GM19463 (cell line): Measurements from ENCODE around the gene ETV7.

Experiments
- ATAC-seq: cut with Tn5 transposase; IDR thresholded peaks from one replicate; pipeline ENCODE4 v1.9.1; 2021; ENCODE audit warnings: mild to moderate bottlenecking, moderate library complexity; ENCODE audit not compliant: unreplicated experiment

The ETV7 gene

DNA sequence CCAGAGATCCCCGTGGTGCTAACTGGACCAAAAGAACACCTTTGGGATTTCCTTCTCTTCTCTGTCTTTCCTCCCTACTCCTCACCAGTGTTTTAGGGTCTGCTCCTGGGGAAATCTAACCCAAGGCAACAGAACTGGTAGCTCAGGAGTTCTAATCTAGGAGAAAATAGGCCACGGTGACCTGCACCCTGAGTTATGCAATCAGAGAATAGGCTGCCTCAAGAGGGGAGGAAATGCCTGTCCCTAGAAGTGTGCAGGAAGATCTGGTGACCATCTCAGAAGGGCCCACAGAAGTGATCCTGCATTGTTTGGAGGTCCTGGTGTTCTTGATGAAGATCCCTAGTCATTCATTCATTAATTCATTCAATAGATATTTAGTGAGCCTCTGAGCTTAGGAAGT, 3.4 kb downstream of the ETV7 start:
- ATAC-seq = no peak

DNA sequence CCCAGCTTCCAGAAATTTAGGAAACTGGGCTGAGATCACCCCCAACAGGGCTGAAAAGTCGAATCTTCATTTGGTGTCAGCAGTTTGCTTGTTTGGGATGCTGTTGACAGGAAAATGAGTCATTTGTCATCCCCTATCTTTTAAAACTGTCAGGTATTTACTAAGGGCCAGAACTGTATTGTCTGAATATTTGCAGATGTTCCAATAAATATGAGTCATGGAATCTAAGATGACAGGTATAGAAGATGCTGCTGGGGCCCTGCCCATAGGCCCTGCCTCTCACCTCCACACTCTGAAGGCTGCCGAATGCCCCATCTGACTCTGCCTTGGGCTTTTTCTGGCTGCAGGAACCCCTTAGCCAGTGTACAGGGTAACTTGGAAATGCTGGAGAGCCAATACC, 3.9 kb downstream of the ETV7 start:
- no peak for ATAC-seq

DNA sequence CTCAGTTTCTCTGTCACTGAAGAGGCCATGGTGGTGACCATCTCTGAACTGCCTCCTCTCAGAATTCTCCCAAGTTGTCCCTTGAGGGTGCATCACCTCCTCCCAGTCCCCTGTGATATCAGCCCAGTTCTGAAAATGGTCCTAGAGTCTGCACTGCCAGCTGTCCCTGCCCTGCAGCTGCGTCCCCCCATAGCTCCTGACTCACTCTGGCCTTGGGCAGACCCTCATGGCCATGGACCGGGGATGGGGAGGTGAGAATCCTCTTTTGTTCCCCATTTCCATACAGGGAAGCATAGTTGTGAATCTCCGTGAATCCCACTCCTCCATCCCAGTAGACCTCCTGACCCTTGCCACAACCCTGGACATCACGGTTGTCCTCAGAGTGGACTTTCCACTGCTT, 4.5 kb downstream of the ETV7 start:
- no peak for ATAC-seq

DNA sequence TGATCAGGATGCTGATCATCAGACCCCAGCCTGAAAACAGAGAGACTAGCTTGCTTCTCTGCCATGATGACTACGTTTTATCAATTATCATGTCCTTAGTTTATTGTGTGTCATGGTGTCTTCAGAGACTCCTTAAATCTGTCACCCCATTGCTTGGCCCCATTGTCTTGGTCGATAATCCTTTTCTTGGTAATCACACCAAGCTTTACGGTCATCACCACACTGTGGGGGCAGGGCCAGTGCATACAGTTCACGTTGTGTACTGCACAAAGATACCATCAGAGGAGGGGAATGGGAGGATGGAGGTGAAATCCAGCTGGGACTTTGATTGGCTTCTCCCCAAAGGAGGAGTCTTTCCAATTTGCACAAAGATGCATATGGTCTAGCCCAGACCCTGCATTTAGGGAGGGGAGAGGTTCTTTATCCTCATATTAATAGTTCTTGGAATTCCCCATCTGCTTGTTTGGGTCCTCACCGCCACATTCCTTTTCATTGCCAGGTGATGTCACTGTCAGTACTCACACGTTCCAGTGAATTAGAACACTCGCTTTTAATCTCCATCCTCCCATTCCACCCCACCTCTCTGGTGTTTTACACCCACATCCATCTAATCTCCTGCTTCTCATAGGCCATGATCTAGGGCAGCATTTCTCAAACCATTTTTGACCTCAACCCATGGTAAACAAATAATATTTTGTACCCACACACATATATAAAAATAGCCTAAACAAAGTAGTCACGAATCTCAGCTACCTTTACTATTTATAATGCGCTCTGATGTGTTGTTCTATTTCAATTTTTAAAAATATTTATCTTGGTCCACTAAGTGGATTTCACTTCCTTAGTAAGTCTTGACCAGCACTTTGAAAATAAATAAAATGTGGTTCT, 5.7 kb downstream of the ETV7 start:
- ATAC-seq = no peak

DNA sequence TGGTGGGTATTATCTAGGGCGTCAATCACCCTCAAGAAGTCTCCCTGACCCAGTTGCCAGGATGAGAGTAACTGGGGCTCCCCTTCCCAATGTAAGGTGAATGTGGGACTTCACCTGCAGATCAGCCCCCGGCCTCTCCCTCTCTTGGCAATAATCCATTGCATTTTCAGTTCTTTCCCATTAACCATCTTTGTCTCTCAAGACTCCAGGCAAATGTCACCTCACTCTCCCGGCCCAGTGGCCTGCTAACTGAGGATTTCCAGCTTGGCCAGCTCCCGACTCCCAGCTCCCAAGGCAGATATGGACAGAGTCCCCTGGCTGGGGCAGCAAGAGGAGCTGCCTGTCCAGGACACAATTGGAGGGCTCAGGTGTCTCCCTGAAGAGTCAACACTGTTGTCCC, 7.3 kb downstream of the ETV7 start:
- ATAC-seq = no peak

DNA sequence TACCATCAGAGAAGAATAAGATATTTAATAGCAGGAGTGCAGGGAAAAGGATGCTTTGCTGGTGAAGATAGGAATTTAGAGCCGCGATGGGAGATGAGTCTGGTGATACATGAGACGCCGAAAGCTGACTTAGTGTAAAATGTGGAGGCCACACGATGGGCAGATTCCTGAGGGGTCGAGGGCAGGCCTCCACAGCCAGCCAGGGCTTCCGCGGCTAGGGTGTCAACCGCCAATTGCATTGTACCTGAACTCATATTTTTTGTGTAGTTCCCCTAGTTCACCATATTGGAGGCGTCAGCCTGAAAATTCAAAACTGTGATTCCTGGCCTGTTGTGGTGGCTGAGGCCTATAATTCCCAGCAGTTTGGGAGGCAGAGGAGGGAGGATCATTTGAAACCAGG, 8.5 kb downstream of the ETV7 start:
- no peak for ATAC-seq

DNA sequence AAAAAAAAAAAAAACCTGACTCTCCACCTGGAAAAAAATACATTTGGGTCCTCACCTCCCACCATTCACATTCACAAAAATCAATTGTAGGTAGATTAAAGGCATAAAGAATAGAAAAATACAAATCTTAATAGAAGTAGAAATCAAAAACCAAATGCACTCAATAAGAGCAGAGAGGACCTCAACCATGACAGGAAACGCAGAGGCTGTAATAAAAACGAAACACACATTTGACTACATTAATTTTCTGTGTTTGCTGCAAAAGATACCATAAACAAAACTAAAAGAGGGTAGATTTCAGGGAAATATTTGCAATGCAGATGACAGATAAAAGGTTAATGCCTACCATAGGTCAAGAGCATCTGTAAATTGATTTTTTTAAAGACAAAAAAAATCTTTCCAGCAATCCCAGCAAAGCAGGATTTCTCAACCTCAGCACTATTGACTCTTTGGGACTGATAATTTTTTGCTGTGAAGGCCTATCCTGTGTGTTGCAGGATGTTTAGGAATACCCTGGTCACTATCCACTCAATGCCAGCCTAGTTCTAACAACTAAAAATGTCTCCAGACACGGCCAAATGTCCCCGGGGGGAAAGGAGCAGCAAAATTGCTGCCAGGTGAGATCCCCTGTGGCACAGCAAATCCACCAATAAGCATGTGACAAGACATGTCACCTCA, 9.1 kb downstream of the ETV7 start:
- no peak for ATAC-seq

DNA sequence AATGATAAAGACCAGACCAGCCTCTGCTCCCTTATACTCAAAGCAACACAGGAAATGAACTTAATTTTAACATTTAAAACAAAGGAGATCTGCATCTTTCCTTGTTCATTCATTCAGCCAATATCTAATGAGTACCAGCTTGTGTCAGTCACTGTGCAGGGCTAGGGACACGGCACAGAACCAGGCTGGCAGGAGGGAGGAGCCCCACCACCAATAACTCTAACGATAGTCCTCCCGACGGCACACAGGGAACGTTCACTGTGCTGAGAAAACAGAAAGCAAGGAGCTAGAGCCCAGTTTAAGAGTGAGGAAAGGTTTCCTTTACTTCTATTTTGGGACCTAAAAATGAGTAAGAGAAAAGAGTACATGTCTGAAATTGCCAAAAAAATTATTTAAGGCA, 9.9 kb downstream of the ETV7 start:
- ATAC-seq = no peak

DNA sequence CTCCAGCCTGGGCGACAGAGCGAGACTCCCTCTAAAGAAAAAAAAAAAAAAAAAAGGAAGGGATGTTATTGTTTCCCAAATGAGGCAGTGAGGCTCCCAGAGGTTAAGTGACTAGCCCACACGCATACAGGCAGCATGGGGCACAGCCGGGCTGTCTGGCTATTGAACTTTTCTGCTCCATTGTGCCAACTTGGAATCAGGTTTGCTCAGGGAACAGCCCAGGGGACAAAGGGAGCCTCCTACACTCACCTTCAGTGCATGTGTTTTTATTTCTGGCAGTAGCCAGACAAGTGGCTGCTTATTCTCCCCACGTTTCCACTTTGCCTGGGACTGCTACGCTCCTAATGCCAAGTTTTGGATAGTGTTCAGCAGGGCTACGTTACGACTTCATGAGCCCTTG, 10.7 kb downstream of the ETV7 start:
- ATAC-seq = no peak

DNA sequence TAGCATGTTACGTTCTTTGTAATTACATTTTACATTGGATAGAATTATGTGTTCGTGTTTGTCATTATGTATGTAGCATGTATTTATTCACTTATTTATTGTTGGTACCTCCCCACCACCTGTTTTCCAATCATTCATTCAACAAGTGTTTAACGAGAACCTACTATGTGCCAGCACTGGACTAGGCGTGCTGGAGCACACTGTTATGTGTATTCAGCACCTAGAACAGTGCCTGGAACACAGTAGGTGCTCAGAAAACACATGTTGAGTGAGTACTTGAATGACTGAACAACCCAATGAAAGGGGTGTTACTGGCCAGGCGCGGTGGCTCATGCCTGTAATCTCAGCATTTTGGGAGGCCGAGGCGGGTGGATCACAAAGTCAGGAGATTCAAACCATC, 11.3 kb downstream of the ETV7 start:
- no peak for ATAC-seq

DNA sequence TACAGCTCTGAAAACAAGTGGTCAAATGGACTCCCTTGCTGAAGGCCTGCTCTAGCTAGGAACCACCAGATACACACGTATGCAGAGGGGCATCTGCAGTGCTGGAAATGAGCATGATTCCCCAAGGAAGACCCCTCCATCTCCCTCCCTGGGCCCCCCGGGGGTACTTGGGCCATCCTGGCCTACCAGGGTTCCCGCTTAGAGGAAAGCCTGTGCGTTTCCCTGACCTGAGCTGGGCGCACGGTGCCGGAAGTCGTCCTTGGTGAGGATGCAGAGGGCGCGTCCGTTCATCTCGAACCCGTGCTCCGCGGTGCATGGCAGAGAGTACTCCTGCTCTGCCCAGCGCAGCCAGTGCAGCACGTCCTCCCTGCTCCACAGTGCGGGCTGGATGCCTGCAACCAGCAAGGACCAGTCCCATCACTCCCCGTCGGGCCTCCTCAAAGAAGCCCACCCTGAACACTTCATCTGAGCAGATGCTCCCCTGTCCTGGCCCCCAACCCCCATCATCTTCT, 11.8 kb downstream of the ETV7 start:
- ATAC-seq = no peak

DNA sequence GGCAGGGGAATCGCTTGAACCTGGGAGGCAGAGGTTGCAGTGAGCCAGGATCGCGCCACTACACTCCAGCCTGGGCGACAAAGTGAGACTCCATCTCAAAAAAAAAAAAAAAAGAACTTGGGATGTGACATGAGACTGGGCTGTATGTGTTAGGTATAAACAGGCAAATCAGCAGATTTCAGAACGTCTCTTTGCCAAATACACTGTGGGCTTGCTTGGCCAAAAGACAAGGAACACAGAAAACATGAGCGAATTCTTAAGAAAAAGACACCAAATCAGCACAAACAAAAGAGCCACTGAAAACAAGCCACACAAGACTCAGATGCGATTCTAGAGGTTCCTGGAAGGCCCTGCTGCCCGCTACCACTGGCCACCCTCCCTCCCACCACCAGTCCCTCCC, 12.5 kb downstream of the ETV7 start:
- ATAC-seq = no peak

DNA sequence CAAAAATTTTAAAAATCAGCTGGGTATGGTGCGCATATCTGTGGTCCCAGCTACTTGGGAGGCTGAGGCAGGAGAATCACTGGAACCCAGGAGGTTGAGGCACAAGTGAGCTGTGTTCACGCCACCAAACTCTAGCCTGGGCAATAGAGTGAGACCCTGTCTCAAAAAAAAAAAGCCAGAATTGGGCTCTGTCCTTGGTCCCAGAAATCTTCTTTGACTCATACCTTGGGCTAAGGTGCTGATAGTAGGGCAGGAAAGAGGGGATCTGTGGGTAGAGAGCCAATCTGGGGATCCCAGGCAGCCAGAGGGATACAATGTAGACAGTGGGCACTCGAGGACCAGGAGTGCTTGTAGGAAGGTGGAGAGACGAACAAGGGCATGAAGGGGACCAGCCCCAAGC, 13.3 kb downstream of the ETV7 start:
- ATAC-seq = no peak

DNA sequence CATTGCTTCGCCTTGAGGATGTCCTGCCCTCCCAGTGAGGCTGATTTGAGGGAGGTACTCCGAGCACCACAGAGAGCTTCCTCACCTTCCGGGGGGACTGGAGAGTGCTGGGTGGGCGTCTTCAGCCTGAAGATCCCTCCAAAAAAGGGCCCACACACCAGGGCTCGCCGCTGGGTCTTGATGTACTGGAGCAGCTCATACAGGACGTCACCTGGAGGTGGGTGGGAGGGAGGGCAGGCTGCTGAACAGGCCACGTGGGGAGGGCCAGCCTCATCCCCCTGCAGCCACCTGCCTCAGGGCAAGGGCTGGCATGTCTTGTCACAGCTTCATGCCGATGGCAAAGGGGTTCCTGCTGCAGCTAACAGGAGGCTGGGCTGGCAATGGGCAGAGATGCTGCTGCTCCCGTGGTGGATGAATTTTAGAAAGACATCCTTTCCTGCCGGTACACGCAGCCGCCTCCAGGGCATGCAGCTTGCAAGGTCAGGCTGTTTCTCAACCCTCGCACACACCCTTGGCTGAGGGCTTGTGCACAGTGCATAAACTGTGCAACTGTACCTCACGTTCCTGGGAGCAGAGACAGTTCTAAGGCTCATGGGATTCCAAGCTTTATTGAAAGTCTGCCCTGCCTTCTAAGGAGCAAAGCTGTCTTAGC, 14.0 kb downstream of the ETV7 start:
- no peak for ATAC-seq

DNA sequence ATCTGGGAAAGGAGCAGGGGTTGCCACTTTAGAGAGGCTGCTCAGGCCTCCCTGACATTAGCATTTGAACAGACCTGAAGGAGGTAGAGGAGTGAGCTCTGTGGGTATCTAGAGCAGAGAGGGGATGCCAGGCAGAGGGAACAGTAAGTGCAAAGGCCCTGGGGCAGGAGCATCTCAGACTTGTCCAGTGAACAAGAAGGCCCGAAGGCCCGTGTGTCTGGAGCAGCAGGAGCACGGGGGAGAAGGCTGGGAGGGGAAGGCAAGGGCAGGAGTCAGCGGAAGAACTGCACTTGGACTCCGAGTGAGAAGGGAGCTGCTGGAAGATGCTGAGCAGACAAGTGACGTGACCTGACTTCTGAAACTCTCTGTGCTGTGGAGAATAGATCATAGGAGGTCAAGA, 15.4 kb downstream of the ETV7 start:
- ATAC-seq = no peak

DNA sequence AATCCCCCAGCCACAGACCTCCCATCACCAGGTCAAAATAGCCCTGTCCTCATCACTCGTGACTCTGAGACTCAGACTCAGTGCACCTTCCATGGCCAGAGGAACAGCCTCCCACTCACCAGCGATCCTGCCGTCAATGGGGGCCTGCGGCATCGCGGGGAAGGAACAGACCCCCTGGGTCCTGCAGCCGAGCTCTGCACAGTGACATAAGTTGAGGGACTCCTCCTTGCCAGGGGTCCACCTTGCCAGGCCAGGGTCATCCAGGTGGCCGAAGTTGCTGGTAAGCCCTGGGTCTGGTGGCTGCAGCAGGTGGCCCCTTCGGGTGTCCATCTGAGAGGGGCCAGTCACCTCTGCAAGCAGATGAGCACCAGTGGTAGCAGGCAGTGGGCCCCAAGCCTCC, 16.3 kb downstream of the ETV7 start:
- no peak for ATAC-seq

DNA sequence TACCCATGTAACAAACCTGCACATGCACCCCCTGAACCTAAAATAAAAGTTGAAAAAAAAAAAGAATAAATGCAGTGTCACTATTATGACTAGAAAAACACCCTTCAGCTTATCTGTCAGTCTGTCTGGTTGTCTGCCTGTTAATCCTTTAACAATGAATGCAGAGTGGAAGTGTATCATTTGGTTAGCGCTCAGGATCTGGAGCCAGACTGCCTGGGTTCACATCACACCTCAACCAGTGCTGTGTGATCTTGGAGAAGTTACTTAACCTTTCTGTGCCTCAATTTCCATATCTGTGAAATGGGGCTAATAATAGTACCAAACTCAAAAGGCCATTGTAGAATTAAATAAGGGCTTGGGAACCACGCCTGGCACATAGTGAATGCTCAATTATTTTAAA, 16.8 kb downstream of the ETV7 start:
- ATAC-seq = no peak

DNA sequence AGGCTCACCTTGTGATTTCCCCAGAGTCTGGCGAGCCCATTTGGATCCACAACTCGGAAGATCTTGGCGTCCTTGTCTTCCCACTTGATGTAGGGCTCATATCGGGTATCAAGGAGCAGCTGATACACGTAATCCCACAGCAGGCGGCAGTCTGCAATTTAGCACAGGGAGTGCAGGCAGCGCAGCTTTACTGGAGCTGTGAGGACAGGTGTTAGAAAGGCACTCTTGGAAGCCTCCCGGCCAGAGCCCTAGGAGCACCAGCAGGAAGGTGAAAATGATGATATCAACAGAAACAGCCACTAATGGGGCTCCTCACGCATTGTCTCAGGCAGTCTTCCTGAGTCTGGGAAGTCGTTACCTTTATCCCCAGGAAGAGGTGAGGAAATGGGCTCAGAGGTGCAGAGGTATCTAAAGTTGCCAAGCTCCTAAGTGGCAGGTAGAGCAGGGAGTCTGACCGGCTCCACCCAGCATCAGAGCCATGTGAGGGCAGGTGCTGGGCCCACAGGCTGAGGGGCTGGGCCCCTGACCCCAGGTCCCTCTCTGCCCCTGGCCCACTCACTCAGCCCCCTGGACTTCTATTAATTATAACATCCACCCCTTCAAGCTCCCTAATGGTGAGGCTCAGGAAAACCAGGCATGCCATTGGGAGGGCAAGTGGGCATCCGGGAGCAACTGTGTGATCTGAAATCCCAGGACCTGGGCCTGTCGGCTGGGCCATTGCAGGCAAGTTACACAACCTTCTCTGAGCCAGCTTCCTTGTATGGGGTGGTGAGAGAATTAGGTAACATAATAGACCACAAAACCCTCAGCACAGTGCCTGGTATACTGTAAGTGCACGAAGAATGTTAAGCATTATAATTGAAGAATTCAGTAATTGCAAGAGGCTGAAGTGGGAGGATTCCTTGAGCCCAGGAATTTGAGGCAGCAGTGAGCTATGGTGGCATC, 18.3 kb downstream of the ETV7 start:
- ATAC-seq = no peak

DNA sequence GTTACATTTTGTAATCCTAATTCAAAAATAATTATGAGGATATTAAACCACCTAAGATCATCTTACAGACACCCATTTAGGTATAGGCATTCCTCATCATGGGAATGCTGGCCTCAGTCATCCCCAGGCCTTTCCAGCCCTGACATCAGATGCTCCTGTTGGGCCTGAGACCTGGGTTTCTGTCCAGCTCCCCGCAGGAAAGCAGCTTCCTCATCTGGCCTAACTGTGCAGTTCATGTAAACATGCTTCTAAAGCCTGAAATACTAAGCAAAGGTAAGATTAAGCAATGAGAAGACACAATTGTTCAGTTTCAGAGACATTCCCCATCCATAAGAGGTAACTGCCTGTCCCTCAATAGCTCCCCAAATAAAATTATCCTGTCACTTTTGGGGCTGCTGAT, 19.0 kb downstream of the ETV7 start:
- ATAC-seq = no peak

DNA sequence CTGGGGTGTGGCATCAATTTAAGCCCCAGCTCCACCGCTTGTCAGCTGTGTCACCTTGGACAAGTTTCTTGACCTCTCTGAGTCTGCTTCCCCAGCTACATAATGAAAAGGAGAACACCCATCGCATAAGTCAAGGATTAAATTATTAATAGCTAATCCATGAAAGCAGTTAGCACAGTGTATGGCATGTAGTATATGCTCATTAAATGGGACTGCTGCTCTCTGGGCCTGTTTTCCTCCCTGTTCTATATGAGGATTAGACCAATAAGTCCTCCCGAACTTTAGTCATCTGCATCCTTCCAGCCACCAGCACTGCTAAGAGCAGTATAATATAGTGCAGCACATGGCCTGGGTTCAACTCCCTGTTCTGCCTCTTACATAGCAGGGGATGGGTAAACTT, 19.7 kb downstream of the ETV7 start:
- no peak for ATAC-seq
